Middle frontal gyrus (tissue), 1 donor: Measurements from ENCODE around the gene HPCAL4.

Experiments
- DNase-seq: peaks from one replicate; pipeline ENCODE4 v3.0.0-alpha.2; 2015; ENCODE audit warnings: low spot score; ENCODE audit errors: extremely low spot score

HPCAL4 gene

DNA sequence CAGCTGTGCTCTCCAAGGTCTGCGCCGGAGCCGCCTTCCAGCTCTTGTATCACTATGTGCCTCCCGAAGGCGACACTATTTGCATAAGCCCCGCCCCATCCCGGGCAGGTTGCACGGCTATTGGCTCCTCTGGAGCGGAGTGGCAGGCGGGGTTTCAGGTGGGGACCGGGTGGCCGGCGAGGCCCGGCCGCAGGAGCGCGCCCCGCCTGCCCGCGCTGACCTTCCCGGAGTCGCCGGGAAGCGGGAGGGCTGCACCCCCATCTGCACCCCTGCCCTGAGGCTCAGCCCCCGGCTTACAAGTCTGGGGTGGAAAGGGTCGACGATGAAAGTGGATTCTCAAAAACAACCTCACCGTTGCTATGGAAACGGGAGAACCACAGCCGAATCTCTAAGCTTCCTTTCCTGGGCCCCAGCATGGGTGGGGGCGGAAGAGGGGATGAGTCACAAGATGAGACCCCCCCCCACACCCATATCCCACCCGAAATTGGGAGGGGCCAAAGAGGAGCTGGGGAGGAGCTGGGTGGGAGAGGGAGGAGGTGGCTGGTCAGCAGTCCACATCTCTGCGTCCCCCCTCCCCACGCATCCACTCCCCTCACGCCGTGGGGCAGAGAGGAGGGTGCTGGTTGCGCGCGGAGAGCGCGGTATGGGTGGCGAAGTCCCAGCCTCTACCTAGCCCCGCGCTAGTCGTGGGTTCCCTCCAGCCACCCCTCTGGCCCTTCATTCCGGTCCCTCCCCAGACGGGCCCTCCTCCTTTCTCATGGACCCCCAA is at the start of gene HPCAL4:
Gene HPCAL4 (minus strand): TSS at position 51 of the 769 bp plus-strand sequence. CDS start 6,830 bp downstream, outside the sequence.
- DNase-seq = peak; percentile 78

DNA sequence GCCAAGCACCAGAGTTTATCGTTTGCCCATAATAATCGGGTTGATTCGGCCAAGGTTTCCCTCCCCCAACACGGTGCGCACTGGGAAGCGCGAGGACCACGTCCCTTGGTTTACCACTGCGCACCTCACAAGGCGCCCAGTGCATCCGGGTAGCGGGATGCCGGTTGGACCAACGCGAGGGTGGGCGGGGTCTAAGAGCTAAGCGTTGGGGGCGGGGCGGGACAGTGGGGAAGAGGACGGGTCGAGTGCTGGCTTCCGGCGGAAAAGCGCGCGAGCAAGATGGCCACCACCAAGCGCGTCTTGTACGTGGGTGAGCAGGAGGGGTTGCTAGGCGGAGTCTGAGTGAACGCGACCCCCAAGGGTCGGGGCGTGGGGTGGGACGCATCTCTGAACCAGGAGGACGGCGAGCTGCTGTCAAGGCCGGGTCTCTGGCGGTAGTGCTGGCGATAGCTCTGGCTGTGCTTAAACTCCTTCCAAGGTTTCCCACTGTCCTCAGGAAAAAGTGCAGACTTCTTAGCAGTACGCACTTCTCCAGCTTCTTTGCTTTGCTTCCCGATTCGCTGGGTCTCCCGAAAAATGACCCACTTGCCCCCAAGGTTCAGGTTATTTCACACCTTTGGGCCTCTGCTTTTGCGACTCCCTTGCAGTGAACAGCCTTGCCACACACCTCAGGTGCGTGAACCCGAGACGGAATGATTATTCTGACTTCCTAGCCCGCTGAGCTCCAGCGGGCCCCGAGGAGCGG is 47.6 kb upstream of the HPCAL4 start, which contains the start of gene PPIE:
Gene PPIE (plus strand): TSS at position 261 of the 745 bp plus-strand sequence. CDS start 19 bp downstream, at position 280.
- DNase-seq = peak; percentile 88

DNA sequence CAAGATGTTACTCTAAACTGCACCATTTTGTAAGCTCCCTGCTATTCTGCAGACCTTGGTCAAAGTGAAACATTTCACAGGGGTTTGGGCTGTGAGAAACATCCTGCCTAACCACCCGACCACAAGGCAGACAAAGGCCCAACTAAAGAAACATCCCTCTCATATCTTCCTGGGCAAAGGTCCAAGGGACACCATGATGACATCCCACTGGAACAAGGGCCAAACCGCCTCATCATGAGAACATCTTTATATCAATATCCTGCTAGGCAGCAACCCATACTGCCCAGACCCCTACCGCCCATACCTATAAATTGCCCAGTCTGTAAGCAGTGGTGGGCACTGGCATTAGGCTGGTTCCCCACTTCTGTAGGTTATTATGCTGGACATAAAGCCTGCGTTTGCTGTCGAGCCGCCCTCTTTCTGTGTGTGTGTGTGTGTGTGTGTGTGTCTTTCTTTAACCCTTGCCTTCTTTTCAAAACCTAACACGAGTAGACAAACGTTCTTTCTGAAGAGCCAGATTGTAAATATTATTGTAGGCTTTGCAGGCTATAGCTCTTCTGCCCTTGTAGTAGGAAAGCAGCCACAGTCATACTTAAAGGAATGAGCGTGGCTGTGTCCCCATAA is 46.4 kb upstream of the HPCAL4 start:
- no peak for DNase-seq

DNA sequence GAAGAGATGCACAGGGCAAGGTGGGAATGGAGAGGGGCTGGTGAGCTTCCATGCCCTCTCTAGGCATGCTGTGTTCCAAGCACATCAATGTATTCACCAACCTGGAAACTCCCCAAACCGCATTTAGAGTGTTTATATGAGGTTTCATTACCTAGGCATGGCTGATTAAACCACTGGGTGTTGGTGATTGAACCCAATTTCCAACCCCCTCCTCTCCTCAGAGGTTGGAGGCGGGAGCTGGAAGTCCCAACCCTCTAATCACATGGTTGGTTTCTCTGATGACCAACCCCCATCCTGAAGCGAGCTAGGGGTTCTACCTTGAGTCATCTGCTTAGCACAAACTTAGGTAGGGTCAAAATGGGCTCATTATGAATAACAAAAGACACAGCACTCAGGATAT is 44.5 kb upstream of the HPCAL4 start:
- DNase-seq = no peak

DNA sequence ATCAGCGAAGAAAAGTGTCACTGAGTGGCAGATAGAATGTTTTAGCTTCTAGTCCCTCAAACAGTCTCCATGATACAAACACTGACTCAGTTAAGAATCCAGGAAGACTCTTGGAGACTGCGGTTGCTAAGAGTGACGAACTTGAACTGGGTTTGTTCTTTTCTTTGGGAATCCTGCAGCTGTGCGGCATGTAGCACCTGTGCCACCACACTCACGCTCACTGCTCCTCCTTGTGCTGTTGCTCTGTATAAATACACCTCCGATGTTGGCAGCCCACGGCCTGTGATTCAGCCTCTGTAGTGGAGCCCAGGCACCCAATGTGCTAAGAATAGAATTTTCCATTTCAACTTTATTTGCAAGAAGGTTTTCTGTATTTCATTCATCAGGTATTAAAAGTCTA is 41.9 kb upstream of the HPCAL4 start:
- peak; percentile 29 for DNase-seq

DNA sequence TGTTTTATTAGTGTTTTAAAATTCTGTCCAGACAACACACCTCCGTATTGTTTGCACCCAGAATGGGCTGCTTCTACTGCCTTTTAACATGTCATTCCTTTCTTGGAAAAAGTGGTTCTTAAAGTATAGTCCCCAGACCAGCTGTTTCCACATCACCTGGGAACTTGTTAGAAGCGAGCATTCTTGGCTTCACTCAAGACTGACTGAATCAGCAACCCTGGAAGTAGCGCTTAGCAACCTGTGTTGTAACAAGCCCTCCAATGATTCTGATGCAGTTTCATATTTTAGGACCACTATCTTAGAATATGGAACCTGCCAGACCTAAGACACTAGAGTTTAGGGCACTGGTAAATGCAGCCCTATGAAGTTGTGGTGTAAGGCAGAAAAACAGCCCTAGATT is 41.5 kb upstream of the HPCAL4 start:
- no peak for DNase-seq

DNA sequence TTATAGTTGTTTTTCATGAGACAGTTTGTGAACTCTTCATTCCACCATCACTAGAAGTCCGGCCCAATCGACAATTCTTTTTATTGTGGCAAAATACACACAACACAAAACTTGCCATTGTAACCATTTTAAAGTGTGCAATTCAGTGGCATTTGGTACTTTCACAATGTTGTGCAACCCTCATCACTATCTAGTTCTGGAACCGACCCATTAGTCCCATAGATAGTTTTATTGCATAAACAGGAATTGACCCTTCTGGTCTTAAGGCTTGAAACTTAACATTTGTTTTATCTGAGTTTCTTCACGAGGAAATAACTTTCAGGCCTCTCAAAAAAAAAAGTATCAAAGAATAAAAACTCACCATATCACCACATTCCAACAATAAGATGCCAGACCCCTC is 38.6 kb upstream of the HPCAL4 start:
- DNase-seq = no peak

DNA sequence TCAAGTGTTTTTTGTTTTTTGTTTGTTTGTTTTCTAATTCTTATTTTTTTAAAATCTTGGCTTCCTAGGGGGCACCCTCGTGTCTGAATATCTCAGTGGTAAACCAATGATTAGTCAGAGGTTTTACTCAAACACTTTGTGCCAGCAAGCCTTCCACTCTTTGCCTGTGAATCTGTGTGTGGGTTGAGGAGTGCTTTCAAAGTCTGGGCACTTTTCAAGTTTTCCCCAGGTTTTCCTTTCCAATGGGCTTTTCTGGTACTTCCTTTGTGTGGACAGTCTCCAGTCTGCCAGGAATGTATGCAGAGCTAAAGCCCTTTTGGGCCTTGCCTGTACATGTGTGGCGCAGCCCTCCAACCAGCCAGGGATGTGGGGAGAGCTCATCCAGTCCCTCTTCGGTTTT is 37.8 kb upstream of the HPCAL4 start:
- no peak for DNase-seq

DNA sequence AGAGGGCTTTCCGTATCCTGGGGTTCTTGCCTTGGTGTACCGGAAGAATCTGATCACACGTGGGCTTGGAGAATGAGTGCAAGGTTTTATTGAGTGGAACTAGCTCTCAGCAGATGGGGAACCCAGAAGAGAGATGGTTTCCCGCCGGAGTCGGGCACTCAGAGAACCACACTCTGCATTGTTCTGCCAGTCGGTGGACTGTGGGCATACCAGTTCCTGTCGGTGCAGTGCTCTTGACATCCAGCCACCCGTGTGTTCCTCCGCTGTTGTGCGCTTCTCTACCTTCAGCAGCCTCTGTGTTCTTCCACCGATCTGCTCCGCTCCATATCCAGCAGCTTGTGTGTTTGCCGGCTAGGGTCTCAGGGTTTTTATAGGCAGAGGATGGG is 36.7 kb upstream of the HPCAL4 start:
- no peak for DNase-seq

DNA sequence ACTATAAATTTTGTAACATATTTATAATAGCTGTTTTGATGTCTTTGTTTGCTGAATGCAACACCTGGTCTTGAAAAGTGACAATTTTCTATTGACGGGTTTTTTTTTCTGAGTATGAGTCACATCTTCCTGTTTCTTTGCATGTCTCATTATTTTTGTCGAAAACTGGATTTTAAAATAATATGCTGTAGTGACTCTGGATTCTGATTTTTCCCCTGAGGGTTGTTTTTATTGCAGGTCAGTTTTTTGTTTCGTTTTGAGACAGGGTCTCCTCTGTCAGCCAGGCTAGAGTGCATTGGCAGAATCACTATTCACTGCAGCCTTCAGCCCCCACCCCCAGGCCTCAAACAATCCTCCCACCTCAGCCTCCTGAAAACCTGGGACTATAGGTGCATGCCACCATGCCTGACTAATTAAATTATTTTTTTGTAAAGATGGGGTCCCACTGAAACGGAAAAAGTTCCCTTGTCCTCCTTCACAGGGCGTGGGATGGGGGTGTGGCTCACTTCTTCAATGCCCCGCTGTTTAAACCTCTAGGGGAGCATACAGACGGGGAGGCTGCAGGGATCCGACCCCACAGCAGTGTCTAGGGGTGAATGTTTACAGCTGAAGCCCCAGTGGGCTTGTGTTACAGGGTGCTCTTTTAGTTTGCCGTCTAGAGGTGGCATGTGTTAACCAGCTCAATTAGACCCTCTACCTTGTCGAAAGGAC is 36.1 kb upstream of the HPCAL4 start:
- DNase-seq = no peak

DNA sequence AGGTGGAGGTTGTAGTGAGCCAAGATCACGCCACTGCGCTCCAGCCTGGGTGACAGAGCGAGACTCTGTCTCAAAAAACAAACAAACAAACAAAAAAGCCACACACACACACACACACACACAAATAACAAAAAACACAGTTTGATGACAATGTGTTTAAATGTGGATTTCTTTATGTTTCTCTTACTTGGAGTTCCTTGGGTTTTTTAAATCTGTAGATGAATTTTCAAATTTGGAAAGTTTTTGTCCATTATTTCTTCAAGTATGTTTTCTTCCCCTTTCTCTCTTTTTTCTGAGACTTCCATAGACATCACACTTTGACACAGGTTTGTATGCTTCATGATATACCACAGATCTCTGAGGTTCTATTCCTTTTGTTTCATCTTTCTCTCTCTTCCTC is 35.4 kb upstream of the HPCAL4 start:
- DNase-seq = no peak

DNA sequence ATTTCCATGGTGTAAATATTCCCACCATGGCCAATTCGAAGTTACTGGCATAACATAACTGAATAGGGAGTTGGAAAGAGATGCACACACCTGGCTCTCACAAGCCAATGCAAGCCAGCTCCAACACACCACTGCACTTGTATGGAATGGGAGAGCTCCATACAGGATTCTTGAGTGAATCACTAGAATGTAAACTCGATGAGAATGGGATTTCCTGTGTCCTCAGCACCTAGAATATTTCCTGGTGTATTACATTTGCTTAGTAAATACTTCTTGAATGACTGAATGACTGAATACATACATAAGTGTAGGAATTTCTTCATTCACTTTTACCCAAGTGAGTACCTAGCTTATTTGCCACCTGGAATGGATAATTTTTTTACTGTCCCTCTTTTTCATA is 31.3 kb upstream of the HPCAL4 start:
- DNase-seq = no peak

DNA sequence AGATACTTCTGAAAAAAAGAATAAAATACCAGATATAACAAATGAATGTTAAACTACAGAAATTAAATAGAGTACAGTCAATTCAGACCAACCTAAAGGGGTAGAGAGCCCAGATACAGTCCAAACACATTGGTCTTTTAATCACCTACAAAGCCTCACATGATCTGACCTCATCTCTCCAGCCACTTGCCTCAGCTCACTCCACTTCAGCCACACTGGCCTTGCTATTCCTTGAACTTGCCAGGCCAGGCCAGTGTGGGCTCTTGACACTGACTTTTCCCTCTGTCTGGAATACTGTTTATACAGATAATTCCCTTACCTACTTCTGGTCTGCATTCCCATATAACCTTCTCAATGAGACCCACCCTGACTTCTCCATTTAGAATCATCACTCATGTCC is 30.4 kb upstream of the HPCAL4 start:
- DNase-seq = no peak

DNA sequence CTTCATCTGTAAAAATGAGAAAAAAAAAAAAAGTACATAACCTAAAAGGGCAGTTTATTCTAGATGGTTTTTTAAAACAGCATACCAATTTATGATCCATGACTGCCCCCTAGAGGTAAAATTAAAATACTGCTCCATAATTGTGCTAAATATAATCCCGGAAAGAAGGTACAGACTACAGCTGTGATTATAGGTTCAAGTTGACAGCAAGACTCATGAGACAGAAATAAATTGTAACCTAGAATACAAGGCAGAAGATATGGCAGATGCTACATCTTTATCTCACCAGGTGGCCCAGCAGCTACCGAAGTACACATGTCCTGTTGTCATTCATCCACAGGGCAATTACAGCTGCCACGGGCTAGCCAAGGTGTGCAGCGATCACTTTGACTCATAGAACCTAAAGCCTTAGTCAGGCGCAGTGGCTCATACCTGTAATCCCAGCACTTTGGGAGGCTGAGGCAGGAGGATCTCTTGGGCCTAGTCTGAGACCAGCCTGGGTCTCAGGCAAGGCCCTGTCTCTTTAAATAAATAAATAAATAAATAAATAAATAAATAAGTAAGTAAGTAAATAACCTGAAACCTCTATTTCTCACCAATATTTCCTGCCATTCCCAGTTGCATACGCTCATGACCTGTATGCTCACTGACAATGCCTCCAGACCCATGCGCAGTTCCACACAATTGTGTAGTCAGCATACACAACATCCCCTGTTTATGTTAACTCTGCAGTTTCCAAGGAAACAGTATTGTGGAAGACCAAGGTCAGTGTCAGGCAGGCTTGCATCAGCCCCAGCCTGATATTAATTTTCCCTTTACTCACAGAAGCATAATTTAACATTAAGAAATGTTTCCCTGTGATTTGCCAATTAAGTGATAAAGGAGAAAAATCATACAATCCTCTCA is 29.1 kb upstream of the HPCAL4 start:
- DNase-seq = peak; percentile 42

DNA sequence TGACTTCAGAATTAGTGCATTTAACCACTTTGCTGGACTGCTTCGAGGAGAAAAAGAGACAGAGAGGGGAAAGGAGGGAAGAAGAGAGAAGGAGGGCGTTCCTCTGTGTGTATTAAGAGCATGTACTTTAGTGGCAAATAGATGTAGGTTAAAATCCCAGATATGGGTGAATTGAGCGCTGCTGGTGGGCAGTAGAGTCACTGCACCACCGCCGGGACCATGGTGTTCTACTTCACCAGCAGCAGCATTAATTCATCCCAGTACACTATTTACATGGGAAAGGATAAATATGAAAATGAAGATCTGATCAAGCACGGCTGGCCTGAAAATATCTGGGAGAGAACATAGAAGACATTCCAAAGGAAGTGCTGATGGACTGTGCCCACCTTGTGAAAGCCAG is 26.6 kb upstream of the HPCAL4 start:
- no peak for DNase-seq

DNA sequence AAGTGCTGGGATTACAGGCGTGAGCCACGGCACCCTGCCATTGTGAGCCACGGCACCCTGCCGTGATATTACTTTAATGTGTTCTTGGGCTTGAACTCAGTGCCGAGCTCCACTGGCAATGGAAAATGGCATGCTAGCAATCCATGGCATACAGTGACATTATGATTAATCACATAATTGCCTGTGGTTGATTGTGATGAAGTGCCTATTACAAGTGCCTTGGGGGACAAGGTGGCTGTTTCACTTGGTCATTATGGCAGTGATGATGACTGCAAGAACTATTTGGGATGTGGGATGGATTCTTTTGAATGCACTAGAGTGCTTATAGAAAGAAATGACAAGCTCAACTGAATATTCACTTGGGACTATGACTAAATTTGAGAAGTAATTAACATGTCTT is 22.3 kb upstream of the HPCAL4 start:
- no peak for DNase-seq

DNA sequence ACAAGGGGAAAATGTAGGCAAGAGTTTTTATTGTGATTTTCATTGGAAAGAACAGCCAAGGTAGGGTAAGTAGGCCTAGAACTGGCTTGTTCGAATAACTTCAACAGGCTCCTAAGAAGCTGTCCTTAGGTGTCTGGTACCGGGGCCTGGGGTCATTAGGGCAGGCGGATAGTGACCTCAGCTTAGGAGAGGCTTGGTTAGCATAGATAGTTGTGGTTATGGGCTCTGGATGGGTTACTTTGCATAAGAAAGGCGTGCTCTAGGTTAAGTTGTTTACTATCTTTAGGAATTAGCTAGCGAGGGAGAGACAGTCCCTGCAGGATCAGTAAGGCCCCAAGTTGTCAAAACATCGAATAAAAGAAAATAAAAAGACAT is 20.7 kb upstream of the HPCAL4 start:
- DNase-seq = no peak

DNA sequence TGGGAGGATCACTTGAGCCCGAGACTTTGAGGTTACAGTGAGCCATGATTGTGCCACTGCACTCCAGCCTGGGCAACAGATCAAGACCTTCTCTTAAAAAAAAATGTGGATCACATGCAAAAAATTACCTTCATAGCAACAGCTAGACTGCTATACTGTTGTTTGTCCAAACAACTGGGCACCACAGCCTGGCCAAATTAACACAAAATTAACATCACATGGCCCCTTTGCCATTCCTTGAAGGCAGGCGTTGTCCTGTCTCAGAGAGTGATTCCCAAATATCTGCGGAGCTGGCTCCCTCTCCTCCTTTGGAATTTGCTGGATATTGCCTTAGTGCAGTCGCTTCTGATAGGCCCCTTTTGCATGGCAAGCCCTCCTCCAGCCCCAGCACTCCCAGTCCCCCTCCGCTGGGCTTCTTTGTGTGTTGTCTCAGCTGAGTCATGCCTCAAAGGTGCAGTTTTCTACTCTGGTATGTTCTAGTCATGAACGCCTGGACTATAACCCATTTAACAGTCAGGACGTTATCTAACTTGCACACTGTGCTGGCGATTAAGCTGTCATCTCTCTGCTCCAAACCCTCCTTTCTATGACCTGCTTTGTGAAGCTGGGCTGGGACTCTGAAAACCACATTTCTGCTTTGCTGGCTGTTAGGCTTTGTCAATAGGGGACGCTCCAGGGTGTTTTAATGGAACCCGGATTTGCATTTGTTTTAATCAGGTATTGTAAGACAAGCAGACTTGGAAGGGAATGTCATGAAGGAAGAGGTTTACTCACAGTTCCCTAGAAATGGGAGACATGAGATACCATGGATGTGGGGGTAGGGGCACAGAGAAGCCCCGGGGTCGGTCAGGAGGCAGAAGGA is 20.1 kb upstream of the HPCAL4 start:
- DNase-seq = no peak

DNA sequence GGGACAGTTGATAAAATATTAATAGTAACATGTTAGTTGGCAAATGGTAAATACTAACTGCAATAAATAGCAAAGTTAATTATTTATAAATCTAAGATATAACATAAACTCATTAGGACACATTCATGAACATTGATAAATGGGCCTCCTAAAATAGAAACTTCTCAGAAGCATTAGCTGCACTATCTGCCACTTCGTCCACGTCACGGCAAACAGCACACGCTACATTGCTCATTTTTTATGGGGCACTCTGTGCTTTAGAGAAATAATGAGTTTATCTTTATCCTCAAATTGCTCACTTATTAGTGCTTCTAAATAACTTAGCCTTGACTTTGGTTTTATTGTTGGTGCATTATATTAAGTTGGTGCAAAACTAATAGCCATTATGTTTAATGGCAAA is 16.3 kb upstream of the HPCAL4 start:
- no peak for DNase-seq

DNA sequence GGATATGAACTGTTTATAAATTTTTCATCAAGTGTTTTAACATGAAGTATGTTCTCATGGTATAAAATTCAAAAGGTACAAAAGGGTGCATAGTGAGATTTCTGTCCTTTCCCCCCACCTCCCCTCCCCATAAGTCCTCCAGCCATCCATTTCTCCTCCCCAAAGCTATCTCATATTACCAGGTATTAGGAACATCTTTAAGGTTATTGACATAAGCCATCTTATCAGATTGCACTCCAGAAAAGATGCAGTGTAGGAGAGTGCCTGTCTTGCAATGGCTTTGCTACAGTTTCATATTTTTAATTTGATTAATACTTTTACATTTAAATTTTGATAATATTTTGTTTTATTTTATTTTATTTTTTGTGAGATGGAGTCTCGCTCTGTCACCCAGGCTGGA is 13.5 kb upstream of the HPCAL4 start:
- DNase-seq = no peak
